Islet precursor cell (in vitro differentiated cells): ENCODE data around the gene CENPO.

ENCODE experiments used
- DNase-seq: peaks from one replicate; pipeline ENCODE4 v3.0.0-alpha.2; 2018

Gene CENPO

DNA sequence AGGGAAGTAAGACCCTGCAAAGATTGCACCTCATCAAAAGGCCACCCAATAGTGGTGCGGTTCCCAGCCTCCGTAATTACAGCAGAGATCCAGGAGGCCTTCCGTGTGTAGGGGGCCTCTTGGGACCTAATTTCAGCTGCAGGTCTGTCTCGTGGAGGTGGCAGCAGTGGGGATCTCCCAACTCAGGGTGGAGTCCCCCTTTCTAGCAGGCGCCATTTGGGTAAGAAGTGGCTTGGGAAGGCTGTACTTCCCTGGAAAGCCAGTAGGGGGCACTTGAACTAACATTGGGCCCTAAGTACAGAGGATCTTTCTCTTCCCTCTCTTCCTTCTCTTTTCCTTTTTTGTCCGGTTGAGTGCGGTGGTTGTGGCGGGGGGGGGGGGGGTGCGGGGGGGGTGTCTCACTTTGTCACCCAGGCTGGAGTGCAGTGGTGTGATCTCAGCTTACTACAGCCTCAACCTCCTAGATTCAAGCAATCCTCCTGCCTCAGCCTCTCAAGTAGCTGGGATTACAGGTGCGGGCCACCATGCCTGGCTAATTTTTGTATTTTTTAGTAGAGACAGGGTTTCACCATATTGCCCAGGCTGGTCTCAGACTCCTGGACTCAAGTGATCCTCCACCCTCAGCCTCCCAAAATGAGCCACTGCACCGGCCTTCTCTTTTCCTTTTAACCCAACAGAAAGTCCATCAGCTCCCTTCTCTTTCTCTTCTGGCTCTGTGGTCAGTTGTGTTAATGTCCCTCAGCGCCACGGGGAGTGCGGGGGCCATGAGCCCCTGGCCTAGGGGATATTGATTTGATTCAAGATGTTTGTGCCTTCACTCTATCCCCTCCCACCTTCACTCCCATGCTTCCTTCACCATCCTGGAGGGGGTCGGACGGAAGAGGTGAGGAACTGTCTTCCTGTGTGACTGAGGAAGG lies 32.0 kb downstream of the CENPO start:
- peak; percentile 49 for DNase-seq

DNA sequence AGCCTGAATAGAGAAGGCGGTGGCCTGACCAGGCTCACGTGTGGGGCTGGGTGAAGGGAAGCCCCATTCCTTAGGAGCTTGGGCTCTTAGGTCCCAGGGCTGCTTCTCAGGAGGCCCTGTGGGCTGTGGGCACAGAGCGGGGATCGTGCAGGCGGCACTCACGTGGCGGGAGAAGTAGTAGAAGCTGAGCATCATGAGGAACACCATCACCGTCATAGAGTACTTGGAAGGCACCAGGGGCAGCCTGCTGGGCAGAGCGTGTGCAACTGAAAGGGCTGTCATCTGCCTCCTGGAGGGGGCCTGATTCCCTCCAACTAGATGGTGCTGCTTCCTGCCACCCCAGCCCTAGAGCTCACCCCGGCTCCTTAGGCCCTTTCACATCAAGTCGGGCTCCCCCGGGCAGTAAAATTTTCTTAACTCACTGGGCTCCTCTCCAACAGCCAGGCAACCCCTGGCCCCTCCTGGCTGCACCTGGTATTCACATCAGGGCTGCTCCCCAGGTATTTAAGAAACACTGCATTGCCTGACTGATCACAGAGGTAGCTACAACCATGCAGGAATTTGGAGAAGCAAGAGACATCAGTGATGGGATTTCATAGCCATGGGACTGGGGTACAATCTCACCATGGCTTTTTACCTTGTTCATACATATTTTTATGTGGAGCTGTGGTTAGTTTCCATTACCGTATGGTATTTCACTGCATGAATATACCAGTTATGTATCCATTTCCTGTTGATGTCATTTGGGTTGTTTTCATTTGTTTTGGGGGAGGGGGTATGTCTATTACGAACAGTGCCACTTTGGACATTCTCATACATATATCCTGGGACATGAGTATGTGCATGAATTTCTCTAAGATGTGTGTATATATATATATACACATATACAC lies 32.9 kb downstream of the CENPO start:
- DNase-seq = peak; percentile 51

DNA sequence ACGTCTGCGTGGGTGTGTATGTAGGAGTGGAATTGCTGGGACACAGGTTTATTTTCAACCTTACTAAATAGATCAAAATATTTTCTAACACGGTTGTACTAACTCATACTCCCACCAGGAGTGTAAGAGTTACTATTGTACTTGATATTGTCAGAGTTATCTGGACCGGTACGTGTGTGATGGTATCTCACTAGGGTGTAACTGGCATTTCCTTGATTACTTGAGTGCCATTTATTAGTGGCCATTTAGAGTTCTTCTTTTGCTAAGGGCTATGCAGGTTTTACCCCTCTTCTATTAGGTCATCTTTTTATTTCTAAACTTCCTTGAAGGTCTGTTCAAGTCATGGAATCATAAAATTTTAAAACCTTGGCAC lies 33.5 kb downstream of the CENPO start:
- no peak for DNase-seq

DNA sequence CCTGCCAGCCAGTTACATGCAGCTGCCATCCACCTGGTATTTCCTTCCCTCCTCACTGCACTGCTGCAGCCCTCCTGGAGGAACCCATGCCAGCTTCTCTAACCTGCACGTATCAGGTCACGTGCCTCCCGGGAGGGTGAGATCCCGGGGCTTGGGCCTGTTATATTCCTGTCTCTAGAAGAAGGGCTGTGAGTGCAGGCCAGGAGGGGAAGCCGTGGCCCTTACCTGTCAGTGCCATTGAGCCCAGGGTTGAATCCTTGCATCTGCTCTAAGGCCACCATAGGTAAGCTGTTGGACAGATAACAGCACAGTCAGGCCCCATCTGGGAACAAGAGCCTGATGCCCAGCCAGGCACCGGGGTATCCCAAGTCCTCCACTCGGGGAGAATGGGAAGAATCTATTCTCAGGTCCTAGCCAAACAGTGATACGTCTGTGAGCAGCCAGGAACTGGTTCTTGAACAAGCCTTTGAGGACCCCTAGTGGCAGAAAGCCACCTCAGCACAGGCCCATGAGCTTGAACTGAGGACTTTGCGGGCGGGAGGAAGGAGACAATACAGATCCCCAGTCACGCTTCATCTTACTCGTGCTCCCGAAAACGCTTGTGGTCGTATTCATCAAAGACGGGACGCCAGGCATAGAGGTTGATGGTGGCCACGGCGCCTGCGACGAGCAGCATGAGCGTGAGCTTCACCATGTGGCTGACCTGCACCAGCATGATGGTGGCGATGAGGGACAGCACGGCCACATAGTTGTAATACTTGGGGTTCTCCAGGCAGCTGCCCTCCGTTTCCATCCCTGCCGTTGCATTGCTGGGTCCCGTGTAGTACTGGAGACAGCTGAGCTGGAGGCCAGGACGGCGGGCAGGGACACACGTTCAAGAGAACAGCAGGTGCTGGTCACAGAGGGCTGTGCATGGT lies 34.4 kb downstream of the CENPO start:
- peak; percentile 93 for DNase-seq

DNA sequence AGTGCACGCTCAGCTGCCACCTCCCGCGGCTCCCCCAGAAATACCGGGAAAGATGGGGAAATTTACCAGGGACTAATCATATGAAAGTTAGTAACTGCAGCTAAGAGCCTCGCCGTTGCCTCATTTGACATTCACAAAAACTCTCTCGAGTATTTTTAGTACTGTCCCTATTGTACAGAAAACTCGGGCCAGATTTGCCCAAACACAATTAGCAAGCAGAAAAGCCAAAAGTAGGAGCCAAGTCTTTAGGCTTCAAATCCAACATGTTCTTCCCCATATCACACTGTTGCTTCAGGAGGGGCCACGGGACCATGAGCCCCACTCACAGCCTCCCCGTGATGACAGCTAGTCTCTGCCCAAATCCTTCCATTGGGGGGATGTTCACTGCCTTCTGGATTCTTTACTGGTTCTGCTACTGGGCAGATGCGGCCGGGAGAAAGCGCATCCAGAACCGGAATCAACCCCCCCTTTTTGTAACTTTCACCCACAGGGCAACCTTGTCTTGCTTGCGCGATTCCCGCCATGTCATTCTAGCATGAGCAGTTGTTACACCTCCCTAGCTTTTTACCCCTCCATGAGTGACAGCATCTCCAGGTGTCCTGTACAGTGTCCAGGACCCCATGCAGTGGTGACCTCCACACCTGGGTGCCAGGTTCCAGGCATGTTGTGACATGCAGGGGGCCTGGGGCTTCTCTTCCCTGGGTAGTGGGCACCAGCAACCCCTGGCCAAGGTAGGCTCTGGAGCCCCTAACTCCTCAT lies 35.2 kb downstream of the CENPO start:
- DNase-seq = peak; percentile 26

DNA sequence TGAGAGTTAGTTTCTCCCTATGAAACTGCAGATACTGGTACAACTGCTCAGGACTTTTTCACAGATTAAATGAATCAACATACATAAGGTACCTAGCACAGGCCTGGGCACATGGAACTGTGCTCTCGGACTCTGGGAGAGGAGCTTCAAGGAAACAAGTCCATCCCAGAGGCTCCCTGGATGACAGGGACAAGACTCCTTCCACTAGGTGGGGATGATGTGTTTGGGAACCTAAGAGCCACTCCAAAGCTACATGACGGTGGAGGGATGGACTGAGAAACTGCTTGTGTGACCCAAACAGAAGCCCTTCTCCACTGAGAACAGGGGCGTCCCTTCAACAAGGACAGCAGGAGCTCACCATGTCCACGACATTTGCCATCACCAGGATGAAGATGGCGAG lies 37.1 kb downstream of the CENPO start:
- DNase-seq = peak; percentile 58

DNA sequence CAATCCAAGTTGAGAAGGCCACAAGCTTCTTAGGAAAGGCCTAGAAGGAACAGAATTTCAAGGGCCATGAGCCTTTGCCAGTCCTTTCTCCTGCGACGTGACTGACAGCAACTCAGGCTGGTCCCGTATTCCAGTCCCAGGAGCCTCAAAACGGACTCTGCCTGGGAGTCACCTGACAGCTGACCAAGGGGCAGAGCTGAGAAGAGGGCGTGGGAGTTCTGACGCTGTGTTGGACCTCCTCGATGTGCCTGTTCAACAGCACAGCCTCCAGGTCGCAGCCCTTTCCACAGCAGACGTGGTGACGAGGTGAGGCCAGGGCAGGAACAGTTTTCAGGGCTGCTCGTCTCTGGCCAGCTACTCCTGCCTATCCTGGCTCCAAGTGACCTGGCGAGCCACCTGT lies 37.6 kb downstream of the CENPO start:
- no peak for DNase-seq

DNA sequence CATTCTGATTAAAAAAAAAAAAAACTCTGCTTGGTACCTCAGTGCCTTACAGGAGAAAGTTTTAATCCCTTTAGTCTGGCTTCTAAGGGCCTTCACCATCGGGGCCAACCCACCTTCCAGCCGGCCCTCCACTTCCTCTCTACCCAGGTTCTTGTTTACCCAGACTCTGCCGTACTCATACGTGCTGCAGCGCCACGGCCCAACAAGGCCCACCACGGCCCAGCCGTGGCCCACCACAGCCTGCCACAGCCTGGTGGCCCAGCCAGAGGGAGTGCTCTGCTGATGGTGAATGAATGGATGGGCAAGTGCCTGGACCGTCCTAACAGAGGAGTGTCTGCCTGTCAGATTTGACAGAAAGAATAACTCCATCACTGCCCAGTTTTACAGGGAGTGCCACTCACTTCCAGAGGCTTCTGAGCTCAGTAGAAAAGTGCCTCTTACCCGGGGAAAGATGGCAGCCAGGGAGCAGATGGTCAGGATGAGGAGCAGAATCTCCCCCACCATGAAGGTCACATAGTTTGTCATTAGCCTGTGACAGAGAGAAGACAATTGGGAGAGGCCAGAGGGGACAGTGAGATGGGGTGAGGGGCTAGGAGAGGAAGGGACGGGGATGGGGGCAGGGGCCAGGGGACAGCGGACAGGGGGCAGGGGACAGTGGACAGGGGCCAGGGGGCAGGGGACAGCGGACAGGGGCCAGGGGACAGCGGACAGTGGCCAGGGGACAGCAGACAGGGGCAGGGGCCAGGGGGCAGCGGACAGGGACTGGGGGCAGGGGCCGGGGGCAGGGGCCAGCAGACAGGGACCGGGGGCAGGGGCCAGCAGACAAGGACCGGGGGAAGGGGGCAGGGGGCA lies 38.2 kb downstream of the CENPO start:
- peak; percentile 18 for DNase-seq

DNA sequence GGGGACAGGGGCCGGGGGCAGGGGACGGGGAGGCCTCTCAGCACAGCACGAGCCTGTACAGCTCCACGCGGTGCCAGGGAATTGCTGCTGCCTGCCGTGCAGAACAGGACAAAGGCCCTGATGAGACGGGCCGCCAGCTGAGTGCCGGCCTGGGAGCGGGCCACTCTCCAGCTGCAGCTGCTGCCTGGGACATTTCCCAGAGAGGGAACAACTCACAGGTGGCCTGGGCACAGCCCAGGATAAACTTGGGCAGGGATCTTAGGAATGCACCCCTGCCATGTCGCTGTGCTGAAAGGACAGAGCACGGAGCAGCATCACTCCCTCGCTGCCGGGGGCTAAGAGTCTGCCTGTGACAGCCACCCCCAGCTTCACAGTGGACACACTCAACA lies 38.8 kb downstream of the CENPO start:
- peak; percentile 52 for DNase-seq

DNA sequence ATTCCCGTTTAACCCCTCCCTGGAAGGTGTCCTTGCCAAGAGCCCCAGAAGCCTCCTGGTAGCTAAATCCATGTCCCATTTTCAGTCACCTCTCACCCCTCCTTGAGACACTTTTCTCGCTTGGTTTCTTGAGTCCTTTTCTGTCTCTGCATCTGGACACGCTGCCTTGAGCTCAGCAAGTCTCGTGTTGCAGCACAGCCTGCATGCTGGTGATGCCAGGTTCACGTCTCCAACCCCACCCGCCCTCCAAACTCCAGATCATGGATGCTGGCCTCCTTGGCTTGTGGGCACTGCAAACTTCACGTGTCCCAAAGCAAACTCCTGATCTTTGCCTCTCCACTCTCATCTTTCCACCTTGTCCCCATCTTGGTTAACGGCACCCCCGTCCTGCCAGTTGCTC lies 39.3 kb downstream of the CENPO start:
- peak; percentile 37 for DNase-seq

DNA sequence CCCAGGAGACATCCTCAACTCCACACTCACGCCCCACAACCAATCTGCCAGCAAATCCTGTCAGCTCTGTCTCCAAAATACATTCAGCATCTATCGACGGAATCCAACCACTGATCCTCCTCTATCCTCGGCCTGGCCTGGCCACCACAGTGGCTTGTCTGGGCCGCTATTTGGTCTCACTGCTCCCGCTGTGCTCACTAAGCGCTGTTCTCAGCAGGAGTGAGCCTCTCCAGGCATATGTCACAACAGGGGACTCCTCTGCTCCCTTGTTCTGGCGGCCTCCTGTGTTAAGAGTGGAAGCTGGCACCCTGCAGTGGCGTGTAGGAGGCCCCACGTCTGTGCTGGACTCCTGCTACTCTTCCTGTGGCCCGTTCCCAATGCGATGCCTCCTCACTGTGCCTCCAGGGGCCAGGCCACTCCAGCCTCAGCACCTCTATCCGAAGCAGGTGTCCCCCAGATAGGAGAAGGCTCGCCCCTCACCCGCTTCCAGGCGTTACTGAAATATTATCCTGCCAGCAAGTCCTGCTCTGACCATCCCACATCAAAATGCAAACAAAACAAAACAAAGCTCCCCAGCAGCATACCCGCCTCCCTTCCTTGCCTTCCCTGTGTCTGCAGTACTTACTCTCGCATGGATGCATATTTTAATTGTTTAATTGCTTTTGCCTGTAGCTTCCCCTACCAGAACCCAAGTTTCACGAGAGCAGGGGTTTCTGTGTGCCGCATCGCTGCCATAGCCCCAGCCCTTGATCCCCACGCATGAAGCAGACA lies 39.9 kb downstream of the CENPO start:
- no peak for DNase-seq

DNA sequence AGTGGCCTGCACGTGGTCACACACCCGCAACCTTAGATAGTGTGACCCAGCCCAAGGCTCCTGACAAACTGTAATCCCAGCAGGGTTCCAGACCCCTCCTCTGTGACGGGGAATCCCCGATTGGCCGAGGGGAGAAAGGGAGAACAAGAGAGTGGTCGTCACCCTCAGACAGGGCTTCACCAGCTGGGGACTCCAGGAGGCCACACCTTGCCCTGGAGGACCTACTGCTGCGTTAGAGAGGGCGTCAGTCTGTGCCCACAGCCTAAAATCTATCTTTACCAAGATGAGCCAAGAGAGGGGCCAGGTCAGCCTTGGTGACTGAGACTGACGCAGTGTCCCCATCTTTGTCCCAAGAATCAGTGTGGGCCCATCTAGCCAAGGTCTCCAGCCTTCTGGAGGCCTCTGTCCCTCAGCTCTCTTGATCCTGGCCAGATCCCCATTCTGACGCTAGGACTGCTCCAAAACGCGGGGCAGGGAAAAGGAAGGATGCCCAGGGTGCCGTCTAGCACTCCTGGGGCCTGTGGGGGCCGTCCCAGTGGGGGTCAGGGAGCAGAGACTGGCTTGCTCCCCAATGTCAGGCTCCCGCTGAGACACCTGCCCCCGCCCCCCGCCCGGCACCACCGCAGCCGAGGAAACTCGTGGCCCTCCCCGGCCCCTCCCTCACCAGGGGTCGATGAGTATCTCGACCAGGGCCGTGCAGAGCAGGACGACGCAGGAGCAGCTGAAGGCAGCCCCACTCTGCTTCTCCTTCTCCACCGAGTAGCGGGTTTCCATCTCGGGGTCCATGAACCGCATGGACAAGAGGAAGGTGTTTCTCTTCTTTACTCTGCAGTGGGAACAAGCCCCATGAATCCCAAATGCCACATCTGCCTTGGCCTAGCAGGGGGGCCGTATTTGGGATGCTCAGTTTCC lies 40.9 kb downstream of the CENPO start:
- no peak for DNase-seq

DNA sequence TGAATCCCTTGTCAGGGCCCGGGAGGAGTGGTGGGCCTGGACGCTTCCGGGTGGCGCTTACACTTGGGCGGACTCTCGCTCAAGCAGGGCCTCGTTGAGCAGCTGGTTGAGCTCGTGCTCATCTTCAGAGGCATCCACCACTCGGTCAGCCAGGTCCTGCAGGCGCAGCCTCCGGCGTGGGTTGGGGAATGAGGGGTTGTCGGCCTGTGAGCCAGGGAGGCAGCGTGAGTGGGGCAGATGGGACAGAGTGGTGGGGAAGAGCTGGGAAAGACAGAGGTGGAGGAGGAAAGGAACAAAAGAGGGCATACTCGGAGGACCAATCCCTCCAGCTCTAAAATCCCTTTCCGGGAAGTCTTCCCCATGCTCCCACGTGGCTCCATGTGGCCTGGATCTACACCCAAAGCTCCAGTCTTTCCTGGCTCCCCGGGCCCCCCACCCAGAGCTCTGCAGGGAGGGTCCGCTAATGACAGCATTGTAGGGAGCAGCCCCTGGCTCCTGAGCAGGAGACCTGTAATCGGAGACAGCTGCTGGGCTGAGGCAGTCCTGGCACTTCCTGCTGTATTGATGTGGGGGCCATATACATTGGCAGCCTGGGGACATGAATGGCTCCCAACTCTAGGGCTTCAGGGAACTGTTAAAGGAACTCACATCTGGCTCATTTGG lies 41.6 kb downstream of the CENPO start:
- no peak for DNase-seq

DNA sequence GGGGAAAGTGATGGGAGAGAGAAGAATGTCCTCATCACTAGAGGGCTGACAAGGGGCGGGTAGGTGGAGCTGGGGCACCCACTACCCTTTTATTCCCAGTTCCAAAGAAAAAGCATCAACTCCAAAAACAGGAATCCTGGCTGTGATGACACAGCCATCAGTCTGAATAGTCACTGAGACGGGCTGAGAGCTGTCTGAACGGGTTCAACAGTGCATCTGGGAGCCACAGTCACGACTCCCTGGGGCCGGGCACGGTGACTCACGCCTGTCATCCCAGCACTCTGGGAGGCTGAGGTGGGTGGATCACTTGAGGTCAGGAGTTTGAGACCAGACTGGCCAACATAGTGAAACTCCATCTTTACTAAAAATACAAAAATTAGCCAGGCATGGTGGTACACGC lies 42.2 kb downstream of the CENPO start:
- peak; percentile 71 for DNase-seq

DNA sequence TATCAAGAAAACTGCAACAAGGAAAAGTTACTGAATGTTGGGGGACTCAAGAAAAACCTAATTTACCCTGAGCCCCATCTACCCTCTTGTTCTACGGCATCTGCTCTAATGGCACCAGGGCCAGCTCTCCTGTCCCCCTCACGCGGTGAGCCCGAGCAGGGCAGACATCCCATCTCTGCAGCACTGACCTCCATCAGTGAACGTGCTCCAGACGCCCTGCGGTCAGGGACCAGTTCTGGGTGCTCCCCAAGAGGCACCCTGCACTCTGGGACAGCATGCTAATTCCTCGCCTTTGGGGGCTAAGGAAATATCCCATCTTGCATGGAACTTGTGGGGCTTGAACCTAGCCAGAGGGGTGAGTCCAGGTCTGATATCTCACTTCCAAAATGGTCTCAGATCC lies 43.0 kb downstream of the CENPO start:
- DNase-seq = no peak

DNA sequence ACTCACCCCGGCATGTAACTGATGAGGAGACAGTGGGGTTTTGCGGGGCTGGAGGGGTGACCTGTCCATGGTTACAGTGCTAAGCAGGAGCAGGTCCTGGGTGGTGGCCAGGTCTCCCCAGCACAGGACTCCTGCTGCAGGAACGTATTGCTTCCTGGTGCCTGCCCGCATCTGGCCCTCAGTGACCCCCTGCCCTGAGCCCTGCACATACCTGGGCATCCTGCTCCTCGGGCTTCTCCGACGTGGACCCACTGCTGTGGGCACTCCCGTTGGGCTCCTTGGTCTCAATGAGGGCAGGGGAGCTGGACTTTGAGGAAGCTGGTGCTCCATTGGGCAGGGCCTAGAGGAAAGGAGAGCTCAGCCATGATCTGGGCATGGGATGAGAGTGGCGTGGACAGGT lies 43.5 kb downstream of the CENPO start:
- DNase-seq = no peak

DNA sequence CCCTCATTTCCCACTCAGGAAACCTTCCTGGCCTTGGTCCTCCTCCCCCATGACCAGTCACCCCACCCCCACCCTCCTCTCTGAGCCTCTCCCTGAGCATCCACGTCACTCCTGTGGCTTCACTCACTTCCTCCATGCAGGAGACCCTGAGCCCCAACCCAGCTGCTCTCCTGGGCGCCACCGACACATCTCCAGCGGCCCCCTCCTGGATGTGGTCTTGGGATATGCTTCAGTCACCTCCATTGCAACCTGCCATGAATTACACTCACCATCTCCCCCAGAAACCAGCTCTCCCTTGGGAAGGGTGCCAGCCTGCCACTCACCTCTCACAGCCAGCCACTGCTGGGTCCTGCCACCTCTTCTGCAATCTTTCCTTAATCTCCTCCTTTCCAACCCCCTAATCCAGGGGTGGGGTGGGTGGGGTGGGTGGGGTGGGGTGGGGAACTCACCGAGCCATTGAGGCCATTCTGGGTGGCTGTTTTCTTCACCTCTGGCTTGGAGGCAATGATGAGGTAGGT lies 44.8 kb downstream of the CENPO start:
- no peak for DNase-seq

DNA sequence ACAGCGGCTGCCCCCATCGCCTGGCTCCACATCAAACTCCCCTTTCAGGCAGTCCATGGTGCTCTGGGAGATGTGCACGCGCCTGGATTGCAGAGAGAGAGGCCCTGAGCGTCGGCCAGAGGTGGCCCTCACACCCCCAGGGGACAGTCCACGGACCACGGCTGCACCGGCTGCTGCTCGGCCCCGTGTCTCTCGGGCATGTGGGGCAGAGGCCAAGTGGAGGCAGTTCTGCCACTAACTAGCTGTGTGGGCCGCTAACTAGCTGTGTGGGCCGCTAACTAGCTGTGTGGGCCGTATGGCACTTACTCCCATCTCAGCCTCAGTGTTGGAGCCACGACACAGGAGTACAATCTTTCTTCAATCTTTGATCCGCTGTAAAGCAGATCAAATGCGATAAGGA lies 45.3 kb downstream of the CENPO start:
- DNase-seq = no peak
